Skin epidermis (tissue), 12 donors: ENCODE measurements around the gene PC.
"Not testable (repeated sequence)": the region's sequence is repeated elsewhere in the genome, so short reads cannot be mapped to it uniquely, and the experiment has no call there.

Source experiments
- H3K27ac ChIP-seq, 21 experiments: fragments of 200-600 bp; sonication (generic) in 11 of 21; one replicate each; pipeline ENCODE4 v1.5.0; 2020; ENCODE audit warnings: mild to moderate bottlenecking in 3 of 21, inconsistent platforms in 2 of 21, moderate library complexity in 2 of 21
- H3K4me3 ChIP-seq, 7 experiments: fragments of 200-600 bp; sonication (generic) in 2 of 7; one replicate each; pipeline ENCODE4 v1.5.0; 2020; ENCODE audit warnings: inconsistent platforms in 2 of 7, mild to moderate bottlenecking in 2 of 7, moderate library complexity in 1 of 7

PC gene

GRCh38 chr11:66958232-66958955 lies at the start of gene PC:
PC (minus strand) TSS chr11:66958383; CDS start chr11:66872159, 86,224 bp downstream.
- Histone ChIP-seq H3K4me3 (peak within 1 kb of the TSS; percentile 40 to 75 (median 61)), H3K27ac (peak within 1 kb of the TSS in 17 of 21 experiments; percentile 14 to 78 (median 69))

- Histone ChIP-seq H3K27ac (no peak overlapping the region), H3K4me3 (no peak overlapping the region)
Observed at GRCh38 chr11:67007126-67007525, 48.9 kb upstream of the PC start.

- H3K27ac ChIP-seq = no peak overlapping the region
- no peak overlapping the region for H3K4me3 ChIP-seq
Observed at GRCh38 chr11:67006029-67006884, 48.1 kb upstream of the PC start.

- H3K4me3 ChIP-seq, H3K27ac ChIP-seq: not testable (repeated sequence)
Observed at GRCh38 chr11:67005200-67005599, 47.0 kb upstream of the PC start.

- no peak overlapping the region for H3K4me3 ChIP-seq
- no peak overlapping the region for H3K27ac ChIP-seq
Observed at GRCh38 chr11:67002921-67003411, 44.8 kb upstream of the PC start.

GRCh38 chr11:67002297-67002913 lies 44.2 kb upstream of the PC start:
- Histone ChIP-seq H3K4me3 (no peak overlapping the region), H3K27ac (no peak overlapping the region)

GRCh38 chr11:67001332-67001731 lies 43.1 kb upstream of the PC start:
- Histone ChIP-seq H3K27ac (no peak overlapping the region), H3K4me3 (no peak overlapping the region)

- H3K4me3 ChIP-seq = no peak overlapping the region
- H3K27ac ChIP-seq = no peak overlapping the region
Observed at GRCh38 chr11:66999555-66999954, 41.4 kb upstream of the PC start.

- H3K4me3 ChIP-seq = no peak overlapping the region
- H3K27ac ChIP-seq = no peak overlapping the region
Observed at GRCh38 chr11:66996609-66997273, 38.6 kb upstream of the PC start.

GRCh38 chr11:66992041-66992440 lies 33.9 kb upstream of the PC start:
- Histone ChIP-seq H3K4me3 (no peak overlapping the region), H3K27ac (no peak overlapping the region)

GRCh38 chr11:66989360-66989759 lies 31.2 kb upstream of the PC start:
- not testable (repeated sequence) for H3K4me3 ChIP-seq, H3K27ac ChIP-seq

- not testable (repeated sequence) for H3K4me3 ChIP-seq, H3K27ac ChIP-seq
Observed at GRCh38 chr11:66988741-66989140, 30.6 kb upstream of the PC start.

- Histone ChIP-seq H3K27ac (no peak overlapping the region), H3K4me3 (no peak overlapping the region)
Observed at GRCh38 chr11:66987924-66988637, 29.9 kb upstream of the PC start.

GRCh38 chr11:66987158-66987620 lies 29.0 kb upstream of the PC start:
- H3K27ac ChIP-seq = no peak overlapping the region
- no peak overlapping the region for H3K4me3 ChIP-seq

- Histone ChIP-seq H3K4me3 (no peak overlapping the region), H3K27ac (peak overlapping the region in 1 of 21 experiments; percentile 42)
Observed at GRCh38 chr11:66986178-66986545, 28.0 kb upstream of the PC start.

- no peak overlapping the region for H3K4me3 ChIP-seq
- peak overlapping the region in 1 of 21 experiments; percentile 42 for H3K27ac ChIP-seq
Observed at GRCh38 chr11:66985508-66986177, 27.5 kb upstream of the PC start.

- no peak overlapping the region for H3K4me3 ChIP-seq
- H3K27ac ChIP-seq = no peak overlapping the region
Observed at GRCh38 chr11:66983275-66983924, 25.2 kb upstream of the PC start.

- no peak overlapping the region for H3K4me3 ChIP-seq
- no peak overlapping the region for H3K27ac ChIP-seq
Observed at GRCh38 chr11:66981976-66982578, 23.9 kb upstream of the PC start.
